Mammary epithelial cell (primary cell): ENCODE data around the gene KLF15.

Experiments
- EZH2 ChIP-seq: IDR thresholded peaks from 2 replicates; pipeline ENCODE4 v1.6.1; 2012; ENCODE audit warnings: low read length, inconsistent platforms, borderline replicate concordance
- TF ChIP-seq, protein P1 (sequence below), 2 donors: IDR thresholded peaks in 1 of 2; conservative IDR thresholded peaks in 1 of 2; 2 replicates each; pipeline ENCODE4 v1.5.1; 2011 to 2012; ENCODE audit warnings: inconsistent platforms in 2 of 2, low read length in 2 of 2, mild to moderate bottlenecking in 2 of 2, control low read depth in 1 of 2, low read depth in 1 of 2; ENCODE audit not compliant: insufficient read depth in 1 of 2; ENCODE audit errors: extremely low read depth in 1 of 2

DNA sequence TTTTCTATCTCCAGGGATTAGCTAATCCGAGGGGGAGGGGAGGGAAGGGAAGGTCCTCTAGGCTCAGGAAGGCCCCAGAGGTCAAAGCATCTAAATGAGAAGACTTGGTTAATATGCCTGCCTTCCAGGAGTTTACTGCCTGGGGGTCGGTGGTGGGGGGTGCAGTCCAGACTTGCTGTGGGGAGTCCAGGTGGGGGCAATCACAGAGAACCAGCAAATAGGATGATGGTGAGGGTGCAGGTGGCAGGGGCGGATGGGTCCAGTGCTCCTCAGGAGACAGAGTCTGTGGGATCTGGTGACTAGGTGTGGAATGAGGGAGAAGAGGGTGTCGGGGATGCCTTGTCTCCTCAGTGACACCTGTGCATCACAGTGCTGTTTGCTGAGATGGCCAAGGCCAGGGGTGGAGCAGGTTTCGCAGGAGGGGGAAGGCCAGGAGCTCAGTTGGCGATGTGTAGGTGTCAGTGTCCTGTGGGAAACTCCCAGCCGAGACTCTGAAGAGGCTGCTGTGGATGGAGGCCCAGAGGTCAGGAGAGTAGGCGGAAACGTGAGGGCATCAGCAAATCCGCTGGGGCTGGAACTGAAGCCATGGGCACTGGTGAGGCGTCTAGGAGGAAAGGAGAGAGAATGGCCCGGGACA is 45.6 kb upstream of the KLF15 start:
- TF ChIP-seq, protein P1, sequence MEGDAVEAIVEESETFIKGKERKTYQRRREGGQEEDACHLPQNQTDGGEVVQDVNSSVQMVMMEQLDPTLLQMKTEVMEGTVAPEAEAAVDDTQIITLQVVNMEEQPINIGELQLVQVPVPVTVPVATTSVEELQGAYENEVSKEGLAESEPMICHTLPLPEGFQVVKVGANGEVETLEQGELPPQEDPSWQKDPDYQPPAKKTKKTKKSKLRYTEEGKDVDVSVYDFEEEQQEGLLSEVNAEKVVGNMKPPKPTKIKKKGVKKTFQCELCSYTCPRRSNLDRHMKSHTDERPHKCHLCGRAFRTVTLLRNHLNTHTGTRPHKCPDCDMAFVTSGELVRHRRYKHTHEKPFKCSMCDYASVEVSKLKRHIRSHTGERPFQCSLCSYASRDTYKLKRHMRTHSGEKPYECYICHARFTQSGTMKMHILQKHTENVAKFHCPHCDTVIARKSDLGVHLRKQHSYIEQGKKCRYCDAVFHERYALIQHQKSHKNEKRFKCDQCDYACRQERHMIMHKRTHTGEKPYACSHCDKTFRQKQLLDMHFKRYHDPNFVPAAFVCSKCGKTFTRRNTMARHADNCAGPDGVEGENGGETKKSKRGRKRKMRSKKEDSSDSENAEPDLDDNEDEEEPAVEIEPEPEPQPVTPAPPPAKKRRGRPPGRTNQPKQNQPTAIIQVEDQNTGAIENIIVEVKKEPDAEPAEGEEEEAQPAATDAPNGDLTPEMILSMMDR (conservative IDR thresholded peaks at IDR 0.05 in 1 of 2, IDR thresholded peaks at IDR 0.05 in 1 of 2; ENCODE audit: extremely low read depth in 1 of 2, insufficient read depth in 1 of 2, low read depth in 1 of 2, low read length in 2 of 2), result no peak
- no peak for TF ChIP-seq EZH2
